ENCODE data around the gene ZDBF2. TPM values are rescaled to one million over a fixed set of nuclear protein-coding genes. Genes with fewer than 3 reads are reported as not detected.
"Not testable (repeated sequence)": the region's sequence is repeated elsewhere in the genome, so short reads cannot be mapped to it uniquely, and the experiment has no call there.

Gene ZDBF2
- total and polyA plus RNA-seq, 7 donors = 1.4 to 20.8 (median 7.1) TPM

- ATAC-seq (no peak), DNase-seq (no peak)
- no peak overlapping the region for H3K27ac ChIP-seq
- intact Hi-C loops (cut with DNase I) = no loop called here
- peaks cover 7% of the 10 kb centered on the region for H3K9me3 ChIP-seq
- 61 to 72% (median 68%) methylated on average over 8 of the region's 8 CpGs for WGBS, 3 donors
- TF ChIP-seq CTCF (IDR thresholded peaks at IDR 0.05) = no peak
- H3K4me1 ChIP-seq = no peaks in the 10 kb centered on the region
- H3K4me3 ChIP-seq = no peak overlapping the region
- peaks cover 5 to 11% of the 10 kb centered on the region in 2 donors for H3K36me3 ChIP-seq (ENCODE audit: insufficient read depth in 1 of 2, low read depth in 1 of 2)
- H3K27me3 ChIP-seq (ENCODE audit: insufficient read depth in 3 of 3, low read length in 2 of 3) = peaks cover 0 to 3% (median 0%) of the 10 kb centered on the region in 3 donors
These were observed 8.3 kb downstream of the ZDBF2 start for GRCh38 chr2:206282746-206283145.

DNA sequence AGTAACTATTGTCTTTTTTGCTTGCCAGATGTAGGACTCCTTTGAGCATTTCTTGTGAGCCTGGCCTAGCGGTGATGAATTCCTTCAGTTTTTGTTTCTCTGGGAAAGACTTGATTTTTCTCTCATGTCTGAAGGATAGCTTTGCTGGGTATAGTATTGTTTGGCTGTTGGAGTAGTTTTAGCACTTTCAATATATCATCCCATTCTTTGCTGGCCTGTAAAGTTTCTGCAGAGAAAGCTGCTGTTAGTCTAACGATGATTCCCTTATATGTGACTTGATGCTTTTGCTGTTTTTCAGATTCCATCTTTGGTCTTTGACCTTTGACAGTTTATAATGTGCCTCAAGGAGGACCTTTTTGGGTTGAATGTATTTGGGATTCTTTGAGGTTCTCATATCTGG lies 12.7 kb downstream of the ZDBF2 start:
- intact Hi-C loops (cut with DNase I) = no loop called here
- Histone ChIP-seq H3K4me3 (no peak overlapping the region), H3K36me3 (ENCODE audit: insufficient read depth in 1 of 2, low read depth in 1 of 2) (peaks cover 5 to 8% of the 10 kb centered on the region in 2 donors), H3K9me3 (peaks cover 7% of the 10 kb centered on the region), H3K4me1 (no peaks in the 10 kb centered on the region), H3K27ac (no peak overlapping the region), H3K27me3 (ENCODE audit: insufficient read depth in 3 of 3, low read length in 2 of 3) (no peaks in the 10 kb centered on the region)
- ATAC-seq (no peak), DNase-seq (no peak)
- TF ChIP-seq CTCF (IDR thresholded peaks at IDR 0.05) = no peak
- 97% methylated on average over 2 of the region's 2 CpGs for WGBS, 3 donors

GRCh38 chr2:206289391-206289790 lies 14.9 kb downstream of the ZDBF2 start:
- Histone ChIP-seq H3K27me3 (ENCODE audit: insufficient read depth in 3 of 3, low read length in 2 of 3) (no peaks in the 10 kb centered on the region), H3K4me3 (no peak overlapping the region), H3K27ac (no peak overlapping the region), H3K36me3 (ENCODE audit: insufficient read depth in 1 of 2, low read depth in 1 of 2) (peaks cover 0 to 5% of the 10 kb centered on the region in 2 donors), H3K9me3 (peaks cover 7% of the 10 kb centered on the region), H3K4me1 (no peaks in the 10 kb centered on the region)
- intact Hi-C loops (cut with DNase I) = no loop called here
- ATAC-seq (no peak), DNase-seq (no peak)
- TF ChIP-seq CTCF (IDR thresholded peaks at IDR 0.05) = no peak
- WGBS, 3 donors = 79 to 91% (median 86%) methylated on average over 4 of the region's 4 CpGs

GRCh38 chr2:206296128-206296527 lies 21.7 kb downstream of the ZDBF2 start:
- no peak for DNase-seq
- Histone ChIP-seq H3K36me3 (ENCODE audit: insufficient read depth in 1 of 2, low read depth in 1 of 2) (peaks cover 0 to 22% of the 10 kb centered on the region in 2 donors), H3K4me3 (no peak overlapping the region), H3K9me3 (no peaks in the 10 kb centered on the region), H3K4me1 (no peaks in the 10 kb centered on the region), H3K27me3 (ENCODE audit: insufficient read depth in 3 of 3, low read length in 2 of 3) (no peaks in the 10 kb centered on the region), H3K27ac (no peak overlapping the region)
- intact Hi-C loops (cut with DNase I) = no loop called here
- peak in 2 of 4 donors; percentile 53 to 75 for ATAC-seq
- WGBS, 3 donors = 66 to 71% (median 70%) methylated on average over 3 of the region's 3 CpGs
- TF ChIP-seq CTCF (IDR thresholded peaks at IDR 0.05) = no peak

DNA sequence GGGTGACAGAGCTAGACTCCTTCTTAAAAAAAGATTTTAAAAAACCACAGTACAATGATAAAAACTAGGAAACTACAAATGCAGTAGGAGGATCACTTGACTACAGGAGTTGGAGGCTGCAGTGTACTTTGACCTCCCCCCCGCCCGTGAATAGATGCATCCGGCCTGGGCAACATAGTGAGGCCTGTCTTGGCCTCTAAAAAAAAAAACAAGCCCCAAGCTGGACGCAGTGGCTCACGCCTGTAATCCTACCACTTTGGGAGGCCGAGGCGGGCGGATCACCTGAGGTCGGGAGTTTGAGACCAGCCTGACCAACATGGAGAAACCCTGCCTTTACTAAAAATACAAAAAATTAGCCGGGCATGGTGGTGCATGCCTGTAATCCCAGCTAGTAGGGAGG lies 25.1 kb downstream of the ZDBF2 start:
- H3K27ac ChIP-seq; DNase-seq; intact Hi-C loops (cut with DNase I); H3K9me3 ChIP-seq; ATAC-seq; H3K4me1 ChIP-seq; H3K4me3 ChIP-seq; H3K27me3 ChIP-seq (ENCODE audit: insufficient read depth in 3 of 3, low read length in 2 of 3): not testable (repeated sequence)
- 94 to 98% (median 96%) methylated on average over 7 to 10 of the region's 10 CpGs for WGBS, 3 donors
- peaks cover 0 to 22% of the 10 kb centered on the region in 2 donors for H3K36me3 ChIP-seq (ENCODE audit: insufficient read depth in 1 of 2, low read depth in 1 of 2)
